Nephron (organoid): ENCODE measurements around the gene GABARAPL1.

Experiments used
- H3K27ac Mint-ChIP-seq, 3 experiments: 2 replicates each; pipeline ENCODE4 v1.8.0; 2020; ENCODE audit warnings: mixed read lengths in 3 of 3, mild to moderate bottlenecking in 2 of 3, moderate library complexity in 1 of 3
- H3K27me3 Mint-ChIP-seq: 2 replicates; pipeline ENCODE4 v1.8.0; 2021; ENCODE audit warnings: low read depth, mild to moderate bottlenecking, moderate library complexity, mixed read lengths
- H3K36me3 Mint-ChIP-seq: 2 replicates; pipeline ENCODE4 v1.8.0; 2020; ENCODE audit warnings: low read depth, mixed read lengths
- H3K4me1 Mint-ChIP-seq: 2 replicates; pipeline ENCODE4 v1.8.0; 2020; ENCODE audit warnings: mixed read lengths
- H3K4me3 Mint-ChIP-seq, 3 experiments: 2 replicates each; pipeline ENCODE4 v1.8.0; 2020; ENCODE audit warnings: mild to moderate bottlenecking in 3 of 3, mixed read lengths in 3 of 3, moderate library complexity in 2 of 3
- H3K9me3 Mint-ChIP-seq: 2 replicates; pipeline ENCODE4 v1.8.0; 2020; ENCODE audit warnings: mixed read lengths
- TF ChIP-seq, protein P1 (sequence below), 3 experiments: fragments of 200-600 bp; sonication (generic); IDR thresholded peaks; one replicate each; pipeline ENCODE4 v1.5.0; 2021; ENCODE audit warnings: antibody characterized with exemption in 3 of 3; ENCODE audit not compliant: unreplicated experiment in 3 of 3

The GABARAPL1 gene

GRCh38 chr12:10252201-10252600 is 39.5 kb downstream of the GABARAPL1 start:
- H3K36me3 Mint-ChIP-seq, result no peaks in the 10 kb centered on the region
- H3K9me3 Mint-ChIP-seq, result peaks cover 11% of the 10 kb centered on the region
- H3K4me3 Mint-ChIP-seq, result no peak overlapping the region
- TF ChIP-seq, protein P1, sequence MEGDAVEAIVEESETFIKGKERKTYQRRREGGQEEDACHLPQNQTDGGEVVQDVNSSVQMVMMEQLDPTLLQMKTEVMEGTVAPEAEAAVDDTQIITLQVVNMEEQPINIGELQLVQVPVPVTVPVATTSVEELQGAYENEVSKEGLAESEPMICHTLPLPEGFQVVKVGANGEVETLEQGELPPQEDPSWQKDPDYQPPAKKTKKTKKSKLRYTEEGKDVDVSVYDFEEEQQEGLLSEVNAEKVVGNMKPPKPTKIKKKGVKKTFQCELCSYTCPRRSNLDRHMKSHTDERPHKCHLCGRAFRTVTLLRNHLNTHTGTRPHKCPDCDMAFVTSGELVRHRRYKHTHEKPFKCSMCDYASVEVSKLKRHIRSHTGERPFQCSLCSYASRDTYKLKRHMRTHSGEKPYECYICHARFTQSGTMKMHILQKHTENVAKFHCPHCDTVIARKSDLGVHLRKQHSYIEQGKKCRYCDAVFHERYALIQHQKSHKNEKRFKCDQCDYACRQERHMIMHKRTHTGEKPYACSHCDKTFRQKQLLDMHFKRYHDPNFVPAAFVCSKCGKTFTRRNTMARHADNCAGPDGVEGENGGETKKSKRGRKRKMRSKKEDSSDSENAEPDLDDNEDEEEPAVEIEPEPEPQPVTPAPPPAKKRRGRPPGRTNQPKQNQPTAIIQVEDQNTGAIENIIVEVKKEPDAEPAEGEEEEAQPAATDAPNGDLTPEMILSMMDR (IDR thresholded peaks at IDR 0.05; ENCODE audit: unreplicated experiment in 3 of 3), result no peak
- no peaks in the 10 kb centered on the region for H3K4me1 Mint-ChIP-seq
- H3K27me3 Mint-ChIP-seq, result no peaks in the 10 kb centered on the region
- no peak overlapping the region for H3K27ac Mint-ChIP-seq

GRCh38 chr12:10256064-10256463 is 43.4 kb downstream of the GABARAPL1 start:
- TF ChIP-seq, protein P1 (IDR thresholded peaks at IDR 0.05; ENCODE audit: unreplicated experiment in 3 of 3), result no peak
- H3K4me1 Mint-ChIP-seq, result no peaks in the 10 kb centered on the region
- no peak overlapping the region for H3K27ac Mint-ChIP-seq
- H3K9me3 Mint-ChIP-seq, result peaks cover 11% of the 10 kb centered on the region
- no peaks in the 10 kb centered on the region for H3K36me3 Mint-ChIP-seq
- no peak overlapping the region for H3K4me3 Mint-ChIP-seq
- H3K27me3 Mint-ChIP-seq, result no peaks in the 10 kb centered on the region

DNA sequence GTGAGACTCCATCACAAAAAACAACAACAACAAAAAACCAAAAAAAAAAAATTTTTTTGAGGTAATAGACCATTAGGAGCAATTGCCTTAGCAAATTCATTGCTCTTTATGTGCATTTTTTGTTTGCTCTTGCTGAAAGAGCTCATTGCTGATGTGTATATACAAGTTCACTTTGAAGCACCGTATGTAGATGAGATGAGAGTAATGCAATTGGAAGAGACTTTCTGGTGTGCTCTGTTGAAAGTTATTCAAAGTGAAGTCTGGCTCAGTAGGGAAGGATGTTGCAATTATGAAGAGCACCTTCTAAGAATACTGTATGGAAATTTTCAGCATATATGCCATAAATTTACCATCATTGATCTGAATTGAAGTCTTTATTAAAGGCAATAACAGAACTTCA is 48.2 kb downstream of the GABARAPL1 start:
- no peaks in the 10 kb centered on the region for H3K4me1 Mint-ChIP-seq
- H3K27ac Mint-ChIP-seq, result no peak overlapping the region
- H3K27me3 Mint-ChIP-seq, result no peaks in the 10 kb centered on the region
- H3K9me3 Mint-ChIP-seq, result peaks cover 4% of the 10 kb centered on the region
- TF ChIP-seq, protein P1 (IDR thresholded peaks at IDR 0.05; ENCODE audit: unreplicated experiment in 3 of 3), result no peak
- H3K4me3 Mint-ChIP-seq, result no peak overlapping the region
- H3K36me3 Mint-ChIP-seq, result no peaks in the 10 kb centered on the region

DNA sequence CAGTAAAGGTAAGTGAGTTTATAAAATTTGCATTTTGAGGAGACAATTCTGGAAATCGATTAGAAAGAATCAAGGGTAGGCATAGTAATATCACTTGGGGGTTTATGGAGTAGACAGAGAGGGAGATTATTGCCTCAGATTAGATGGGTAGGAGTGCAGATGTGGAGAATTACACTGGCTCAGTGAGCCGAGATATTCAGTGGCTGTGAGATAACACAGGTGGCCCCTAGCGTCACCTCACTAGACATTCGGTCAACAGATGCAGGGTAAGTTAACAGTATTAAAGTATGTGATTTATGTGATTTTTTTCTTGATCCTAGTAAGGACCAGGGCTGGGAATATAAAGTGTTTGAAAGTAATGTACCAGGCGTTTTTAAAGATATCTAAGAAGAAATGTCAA is 55.4 kb downstream of the GABARAPL1 start:
- Mint-ChIP-seq H3K4me1 (no peaks in the 10 kb centered on the region), H3K36me3 (no peaks in the 10 kb centered on the region), H3K4me3 (no peak overlapping the region), H3K27ac (no peak overlapping the region), H3K27me3 (no peaks in the 10 kb centered on the region), H3K9me3 (no peaks in the 10 kb centered on the region)
- TF ChIP-seq, protein P1 (IDR thresholded peaks at IDR 0.05; ENCODE audit: unreplicated experiment in 3 of 3), result no peak

GRCh38 chr12:10272467-10272866 is 59.8 kb downstream of the GABARAPL1 start:
- no peaks in the 10 kb centered on the region for H3K36me3 Mint-ChIP-seq
- no peaks in the 10 kb centered on the region for H3K27me3 Mint-ChIP-seq
- TF ChIP-seq, protein P1 (IDR thresholded peaks at IDR 0.05; ENCODE audit: unreplicated experiment in 3 of 3), result no peak
- H3K4me1 Mint-ChIP-seq, result no peaks in the 10 kb centered on the region
- H3K9me3 Mint-ChIP-seq, result no peaks in the 10 kb centered on the region
- no peak overlapping the region for H3K27ac Mint-ChIP-seq
- no peak overlapping the region for H3K4me3 Mint-ChIP-seq
